GM21529 (cell line): ENCODE measurements around the gene FKRP.
"Not testable (repeated sequence)": the region's sequence is repeated elsewhere in the genome, so short reads cannot be mapped to it uniquely, and the experiment has no call there.

Source experiments
- ATAC-seq: cut with Tn5 transposase; IDR thresholded peaks from one replicate; pipeline ENCODE4 v1.9.1; 2021; ENCODE audit not compliant: unreplicated experiment

The FKRP gene

GRCh38 chr19:46784262-46785053 lies 38.6 kb downstream of the FKRP start:
- ATAC-seq = peak; percentile 51

GRCh38 chr19:46785054-46785979 lies 39.5 kb downstream of the FKRP start:
- no peak for ATAC-seq

GRCh38 chr19:46785980-46786235 lies 40.1 kb downstream of the FKRP start:
- no peak for ATAC-seq

- no peak for ATAC-seq
Measured at GRCh38 chr19:46786236-46787039, 40.6 kb downstream of the FKRP start.

GRCh38 chr19:46787040-46787330 lies 41.1 kb downstream of the FKRP start:
- no peak for ATAC-seq

GRCh38 chr19:46787331-46788261 lies 41.7 kb downstream of the FKRP start:
- no peak for ATAC-seq

- ATAC-seq = peak; percentile 59
Measured at GRCh38 chr19:46788262-46788967, 42.6 kb downstream of the FKRP start, which contains the start of gene SLC1A5. Gene SLC1A5, minus strand, starts transcription at chr19:46788594. Its CDS starts 629 bp downstream, at chr19:46787965.

GRCh38 chr19:46788968-46789338 lies 43.1 kb downstream of the FKRP start:
- ATAC-seq = no peak

GRCh38 chr19:46789371-46789770 lies 43.5 kb downstream of the FKRP start:
- no peak for ATAC-seq

GRCh38 chr19:46791944-46792343 lies 46.1 kb downstream of the FKRP start:
- ATAC-seq = no peak

- no peak for ATAC-seq
Measured at GRCh38 chr19:46797881-46798280, 52.0 kb downstream of the FKRP start.

GRCh38 chr19:46798713-46799112 lies 52.9 kb downstream of the FKRP start:
- no peak for ATAC-seq

GRCh38 chr19:46802152-46802551 lies 56.3 kb downstream of the FKRP start:
- no peak for ATAC-seq

- no peak for ATAC-seq
Measured at GRCh38 chr19:46803555-46803954, 57.7 kb downstream of the FKRP start.

- not testable (repeated sequence) for ATAC-seq
Measured at GRCh38 chr19:46804432-46804831, 58.6 kb downstream of the FKRP start.

GRCh38 chr19:46806656-46807055 lies 60.8 kb downstream of the FKRP start:
- no peak for ATAC-seq
